Smooth muscle cell (in vitro differentiated cells): ENCODE measurements around the gene GPS1. TPM values are rescaled to one million over a fixed set of nuclear protein-coding genes. Genes with fewer than 3 reads are reported as not detected.

ENCODE experiments used
- DNase-seq: peaks from one replicate; lab custom pipeline; 2025; ENCODE audit not compliant: unreplicated experiment; lab: John Stamatoyannopoulos, UW
- H2AFZ ChIP-seq: fragments of 200-600 bp; sonication (generic); 2 replicates; pipeline ENCODE4 v1.6.0; 2016; ENCODE audit warnings: antibody characterized with exemption, low read depth, mild to moderate bottlenecking
- H3F3A ChIP-seq: fragments of 200-600 bp; sonication (generic); 2 replicates; pipeline ENCODE4 v1.6.0; 2017; ENCODE audit warnings: antibody characterized with exemption, low read depth
- H3K27ac ChIP-seq: fragments of 200-600 bp; sonication (generic); 2 replicates; pipeline ENCODE4 v1.5.1; 2016; ENCODE audit warnings: low read depth, mild to moderate bottlenecking
- H3K27me3 ChIP-seq: fragments of 200-600 bp; sonication (generic); 2 replicates; pipeline ENCODE4 v1.6.1; 2016; ENCODE audit warnings: low read depth, mild to moderate bottlenecking
- H3K36me3 ChIP-seq: fragments of 200-600 bp; sonication (generic); 2 replicates; pipeline ENCODE4 v1.5.1; 2016; ENCODE audit warnings: low read depth
- H3K4me1 ChIP-seq: fragments of 200-600 bp; sonication (generic); 2 replicates; pipeline ENCODE4 v1.5.1; 2016; ENCODE audit warnings: low read depth
- H3K4me2 ChIP-seq: fragments of 200-600 bp; sonication (generic); 2 replicates; pipeline ENCODE4 v1.6.0; 2016; ENCODE audit warnings: mild to moderate bottlenecking
- H3K4me3 ChIP-seq: fragments of 200-600 bp; sonication (generic); 2 replicates; pipeline ENCODE4 v1.5.1; 2016; ENCODE audit warnings: mild to moderate bottlenecking
- H3K79me2 ChIP-seq: fragments of 200-600 bp; sonication (generic); 2 replicates; pipeline ENCODE4 v1.6.0; 2016; ENCODE audit warnings: low read depth, mild to moderate bottlenecking
- H3K9ac ChIP-seq: fragments of 200-600 bp; sonication (generic); 2 replicates; pipeline ENCODE4 v1.6.0; 2016; ENCODE audit warnings: low read depth
- H3K9me3 ChIP-seq: fragments of 200-600 bp; sonication (generic); replicated peaks from 2 replicates; pipeline ENCODE4 v1.5.1; 2016; ENCODE audit warnings: low read depth
- H4K20me1 ChIP-seq: fragments of 200-600 bp; sonication (generic); 2 replicates; pipeline ENCODE4 v1.6.0; 2016; ENCODE audit warnings: low read depth
- WGBS: methylation state at CpG from one replicate; pipeline ENCODE4 v1.1.7; 2016; ENCODE audit warnings: low lambda C conversion rate; 5-methylcytosine and 5-hydroxymethylcytosine counted together
- polyA plus RNA-seq: library from polyadenylated mRNA; unstranded; fragments of >200 nt; fragmentation: Nextera tagmentation; extraction: Ambion mirVana; gene quantifications from 2 replicates; pipeline ENCODE4 v1.2.1, GENCODE V29; 2016
- total RNA-seq: library from RNA; depleted of rRNA; stranded (reverse); fragments of >200 nt; gene quantifications from 2 replicates; pipeline ENCODE4 v1.2.3, GENCODE V29; 2014
- TF ChIP-seq, protein P1 (sequence below): fragments of 200-600 bp; sonication (generic); IDR thresholded peaks from 2 replicates; pipeline ENCODE4 v1.5.1; 2017; ENCODE audit warnings: borderline replicate concordance, mild to moderate bottlenecking, antibody characterized with exemption; ENCODE audit not compliant: insufficient read depth, poor library complexity, severe bottlenecking

GPS1 gene
- total and polyA plus RNA-seq, 2 experiments from 2014 or later: 93.7 to 134 TPM

DNA sequence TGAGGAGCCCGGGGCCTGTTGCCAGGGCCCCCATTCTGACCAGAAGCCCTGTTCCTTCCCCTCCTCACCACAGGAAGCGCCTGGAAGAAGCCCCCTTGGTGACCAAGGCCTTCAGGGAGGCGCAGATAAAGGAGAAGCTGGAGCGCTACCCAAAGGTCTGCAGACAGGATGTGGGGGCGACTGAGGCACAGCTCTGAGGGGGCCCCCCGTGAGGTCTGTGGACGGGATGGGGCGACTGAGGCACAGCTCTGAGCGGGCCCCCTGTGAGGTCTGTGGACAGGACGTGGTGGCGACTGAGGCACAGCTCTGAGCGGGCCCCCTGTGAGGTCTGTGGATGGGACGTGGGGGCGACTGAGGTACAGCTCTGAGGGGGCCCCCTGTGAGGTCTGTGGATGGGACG, 42.3 kb upstream of the GPS1 start:
- Histone ChIP-seq H3K36me3 (no peaks in the 10 kb centered on the region), H4K20me1 (no peaks in the 10 kb centered on the region), H3K9me3 (no peaks in the 10 kb centered on the region), H3K27me3 (no peaks in the 10 kb centered on the region), H3K9ac (no peak overlapping the region), H3K79me2 (no peaks in the 10 kb centered on the region), H3K27ac (no peak overlapping the region), H3K4me3 (no peak overlapping the region), H3F3A (no peaks in the 10 kb centered on the region), H3K4me2 (no peak overlapping the region), H2AFZ (no peak overlapping the region), H3K4me1 (peaks cover 1% of the 10 kb centered on the region)
- DNase-seq: no peak
- TF ChIP-seq, protein P1, sequence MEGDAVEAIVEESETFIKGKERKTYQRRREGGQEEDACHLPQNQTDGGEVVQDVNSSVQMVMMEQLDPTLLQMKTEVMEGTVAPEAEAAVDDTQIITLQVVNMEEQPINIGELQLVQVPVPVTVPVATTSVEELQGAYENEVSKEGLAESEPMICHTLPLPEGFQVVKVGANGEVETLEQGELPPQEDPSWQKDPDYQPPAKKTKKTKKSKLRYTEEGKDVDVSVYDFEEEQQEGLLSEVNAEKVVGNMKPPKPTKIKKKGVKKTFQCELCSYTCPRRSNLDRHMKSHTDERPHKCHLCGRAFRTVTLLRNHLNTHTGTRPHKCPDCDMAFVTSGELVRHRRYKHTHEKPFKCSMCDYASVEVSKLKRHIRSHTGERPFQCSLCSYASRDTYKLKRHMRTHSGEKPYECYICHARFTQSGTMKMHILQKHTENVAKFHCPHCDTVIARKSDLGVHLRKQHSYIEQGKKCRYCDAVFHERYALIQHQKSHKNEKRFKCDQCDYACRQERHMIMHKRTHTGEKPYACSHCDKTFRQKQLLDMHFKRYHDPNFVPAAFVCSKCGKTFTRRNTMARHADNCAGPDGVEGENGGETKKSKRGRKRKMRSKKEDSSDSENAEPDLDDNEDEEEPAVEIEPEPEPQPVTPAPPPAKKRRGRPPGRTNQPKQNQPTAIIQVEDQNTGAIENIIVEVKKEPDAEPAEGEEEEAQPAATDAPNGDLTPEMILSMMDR: no peak
- WGBS: 94% methylated on average over 15 of the region's 15 CpGs

DNA sequence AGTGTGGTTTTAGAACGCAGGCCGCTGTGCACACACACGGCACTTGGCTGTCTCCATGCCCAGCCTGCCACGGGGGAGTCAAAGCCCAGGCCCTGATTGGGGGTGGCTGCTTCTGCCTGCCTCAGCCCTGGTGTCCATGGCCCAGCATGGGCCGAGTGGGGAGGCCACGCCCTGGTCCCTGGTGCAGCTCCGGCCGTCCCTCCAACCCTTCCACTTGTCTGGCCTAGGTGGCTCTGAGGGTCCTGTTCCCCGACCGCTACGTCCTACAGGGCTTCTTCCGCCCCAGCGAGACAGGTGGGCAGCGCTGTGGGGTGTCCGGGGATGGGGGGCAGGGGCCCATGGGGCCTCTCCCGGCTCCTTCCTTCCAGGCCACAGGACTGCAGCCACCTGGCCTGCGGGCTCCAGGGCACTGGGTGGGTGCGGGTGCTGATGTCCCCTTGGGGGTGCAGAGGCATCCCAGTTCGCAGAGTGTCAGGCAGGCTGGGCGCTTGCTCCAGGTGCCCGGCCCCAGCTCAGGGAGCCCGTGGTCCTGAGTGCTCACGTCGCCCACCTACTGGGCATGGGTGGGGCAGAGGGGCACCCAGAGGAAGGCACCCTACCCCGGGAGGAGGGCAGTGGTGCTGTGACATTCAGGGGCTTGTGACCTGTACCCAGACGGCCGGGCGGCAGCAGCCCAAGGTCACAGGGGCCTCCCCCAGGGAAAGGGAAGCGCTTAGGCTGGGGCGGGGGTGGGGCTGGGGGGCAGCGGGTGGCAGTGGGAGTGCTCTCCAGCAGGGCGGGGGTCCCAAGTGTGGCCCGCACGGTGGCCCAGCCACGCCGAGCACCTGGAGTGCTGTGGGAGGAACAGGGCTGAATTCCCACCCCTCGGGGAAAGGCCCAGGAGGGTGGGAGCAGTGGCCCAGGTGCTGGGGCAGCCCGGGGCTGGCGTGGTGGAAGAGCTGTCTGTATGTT, 40.8 kb upstream of the GPS1 start:
- DNase-seq: no peak
- Histone ChIP-seq H2AFZ (no peak overlapping the region), H4K20me1 (no peaks in the 10 kb centered on the region), H3K27ac (no peak overlapping the region), H3K4me3 (no peak overlapping the region), H3F3A (no peaks in the 10 kb centered on the region), H3K4me2 (no peak overlapping the region), H3K27me3 (no peaks in the 10 kb centered on the region), H3K36me3 (no peaks in the 10 kb centered on the region), H3K4me1 (no peaks in the 10 kb centered on the region), H3K9ac (no peak overlapping the region), H3K9me3 (no peaks in the 10 kb centered on the region), H3K79me2 (no peaks in the 10 kb centered on the region)
- TF ChIP-seq, protein P1: no peak
- WGBS: 95% methylated on average over 28 of the region's 39 CpGs

DNA sequence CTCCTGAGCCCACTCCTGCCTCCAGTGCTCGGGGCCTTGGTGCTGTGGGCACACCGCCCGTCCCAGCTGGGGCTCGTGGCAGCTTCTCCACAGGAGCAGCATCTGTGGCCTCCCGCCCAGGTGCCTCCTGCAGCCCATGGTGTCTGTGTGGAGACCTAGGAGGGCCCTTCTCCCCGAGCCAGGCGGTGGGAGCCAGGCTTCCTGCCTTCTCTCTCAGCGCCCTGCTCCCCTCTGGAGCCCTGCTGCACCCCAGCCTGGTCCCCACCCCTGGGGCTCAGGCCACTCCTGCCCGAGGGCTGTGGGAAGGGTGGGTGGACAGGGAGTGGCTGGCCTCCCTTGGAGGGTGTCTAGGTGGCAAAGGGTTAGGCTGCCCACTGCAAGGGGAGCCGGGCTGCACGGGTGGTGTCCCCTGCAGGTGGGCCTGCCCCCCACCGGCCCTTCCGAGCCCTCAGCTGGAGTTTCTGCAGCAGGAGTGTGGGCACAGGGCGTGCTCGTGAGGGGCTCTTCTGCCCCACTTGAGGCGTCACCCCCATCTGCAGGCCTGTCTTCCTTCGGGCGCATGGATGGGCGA, 40.0 kb upstream of the GPS1 start:
- no peak for DNase-seq
- no peak overlapping the region for H3K9ac ChIP-seq
- no peak overlapping the region for H3K27ac ChIP-seq
- H3K4me2 ChIP-seq: peak overlapping the region; percentile 4
- no peaks in the 10 kb centered on the region for H3K36me3 ChIP-seq
- H3K27me3 ChIP-seq: no peaks in the 10 kb centered on the region
- no peak overlapping the region for H2AFZ ChIP-seq
- no peaks in the 10 kb centered on the region for H3F3A ChIP-seq
- no peak overlapping the region for H3K4me3 ChIP-seq
- TF ChIP-seq, protein P1: no peak
- no peaks in the 10 kb centered on the region for H4K20me1 ChIP-seq
- H3K79me2 ChIP-seq: no peaks in the 10 kb centered on the region
- H3K4me1 ChIP-seq: no peaks in the 10 kb centered on the region
- WGBS: 96% methylated on average over 18 of the region's 19 CpGs
- H3K9me3 ChIP-seq: no peaks in the 10 kb centered on the region
